IMR-90 (cell line): ENCODE results near the gene C17orf100. TPM values are rescaled to one million over a fixed set of nuclear protein-coding genes. Genes with fewer than 3 reads are reported as not detected.

Source experiments
- ATAC-seq: fragments of 200-7000 bp; cut with Tn5 transposase; 2 replicates; pipeline ENCODE4 v1.9.1; 2020; ENCODE audit warnings: low read depth, mild to moderate bottlenecking, moderate library complexity
- BruUV-seq: library from RNA; stranded (reverse); fragments of 400-500 nt; replicated peaks from 2 replicates; lab custom pipeline; 2021; lab: Mats Ljungman, UMichigan
- CTCF ChIA-PET: fragments of 300-600 bp; formaldehyde crosslinking; extraction: SDS; loops from one replicate; lab custom pipeline; 2021; ENCODE audit warnings: antibody characterized with exemption; lab: Yijun Ruan, JAX
- POLR2A ChIA-PET: fragments of 300-600 bp; sonication (Branson Sonifier 250); formaldehyde crosslinking; loops from one replicate; lab custom pipeline; 2022; ENCODE audit warnings: antibody characterized with exemption; ENCODE audit not compliant: unreplicated experiment; lab: Charles Lee
- DNase-seq: peaks from one replicate; pipeline ENCODE4 v3.0.0; 2013
- H2AFZ ChIP-seq: replicated peaks from 2 replicates; pipeline ENCODE3; 2013; ENCODE audit warnings: low read length, mild to moderate bottlenecking; ENCODE audit not compliant: poor library complexity
- H2AK5ac ChIP-seq: 2 replicates; pipeline ENCODE4 v1.6.1; 2013; ENCODE audit warnings: low read depth, low read length, inconsistent platforms
- H2AK9ac ChIP-seq: replicated peaks from 2 replicates; pipeline ENCODE3; 2013; ENCODE audit warnings: mild to moderate bottlenecking, low read depth, low read length, moderate library complexity; ENCODE audit not compliant: poor library complexity
- H2BK120ac ChIP-seq: 2 replicates; pipeline ENCODE4 v1.6.1; 2013; ENCODE audit warnings: low read depth, low read length, inconsistent platforms
- H2BK15ac ChIP-seq: 3 replicates; pipeline ENCODE4 v1.6.1; 2013; ENCODE audit warnings: low read depth, low read length, inconsistent platforms
- H2BK20ac ChIP-seq: 2 replicates; pipeline ENCODE4 v1.6.1; 2013; ENCODE audit warnings: low read depth, mild to moderate bottlenecking, inconsistent platforms, low read length, moderate library complexity
- H2BK5ac ChIP-seq: 2 replicates; pipeline ENCODE4 v1.6.1; 2013; ENCODE audit warnings: mild to moderate bottlenecking, low read depth, low read length, inconsistent platforms; ENCODE audit not compliant: poor library complexity, severe bottlenecking
- H3K14ac ChIP-seq: replicated peaks from 2 replicates; pipeline ENCODE4 v1.6.1; 2013; ENCODE audit warnings: low read depth, low read length, inconsistent platforms
- H3K18ac ChIP-seq: 2 replicates; pipeline ENCODE4 v1.6.1; 2013; ENCODE audit warnings: low read depth, low read length, control low read depth
- H3K23ac ChIP-seq: 2 replicates; pipeline ENCODE4 v1.6.1; 2013; ENCODE audit warnings: low read depth, low read length, inconsistent platforms
- H3K27ac ChIP-seq: 2 replicates; pipeline ENCODE4 v1.5.1; 2013; ENCODE audit warnings: mild to moderate bottlenecking, control low read depth, low read length; ENCODE audit not compliant: insufficient read depth
- H3K27me3 ChIP-seq: 2 replicates; pipeline ENCODE4 v1.6.1; 2013; ENCODE audit warnings: low read length; ENCODE audit not compliant: control insufficient read depth, insufficient read depth
- H3K36me3 ChIP-seq: 2 replicates; pipeline ENCODE4 v1.6.1; 2013; ENCODE audit warnings: low read length, mixed read lengths; ENCODE audit not compliant: control insufficient read depth, insufficient read depth
- H3K4ac ChIP-seq: 2 replicates; pipeline ENCODE4 v1.6.1; 2013; ENCODE audit warnings: low read depth, low read length, inconsistent platforms
- H3K4me1 ChIP-seq: 2 replicates; pipeline ENCODE4 v1.6.1; 2013; ENCODE audit warnings: low read length, mixed read lengths; ENCODE audit not compliant: control insufficient read depth, insufficient read depth
- H3K4me2 ChIP-seq: 2 replicates; pipeline ENCODE4 v1.6.1; 2013; ENCODE audit warnings: low read depth, mild to moderate bottlenecking, control low read depth, low read length, moderate library complexity
- H3K4me3 ChIP-seq: 2 replicates; pipeline ENCODE4 v1.5.1; 2013; ENCODE audit warnings: low read depth, mild to moderate bottlenecking, control low read depth, low read length, moderate library complexity; ENCODE audit not compliant: insufficient read depth
- H3K56ac ChIP-seq: 2 replicates; pipeline ENCODE4 v1.6.1; 2013; ENCODE audit warnings: low read length, inconsistent platforms; ENCODE audit not compliant: insufficient read depth; ENCODE audit errors: extremely low read depth
- H3K79me1 ChIP-seq, 2 experiments: 2 replicates each; pipeline ENCODE4 v1.6.1; 2013; ENCODE audit warnings: low read length in 2 of 2, inconsistent platforms in 1 of 2, low read depth in 1 of 2
- H3K9ac ChIP-seq: 2 replicates; pipeline ENCODE4 v1.6.1; 2013; ENCODE audit warnings: low read depth, low read length, control low read depth
- H3K9me1 ChIP-seq: 2 replicates; pipeline ENCODE4 v1.6.1; 2013; ENCODE audit warnings: low read length, inconsistent platforms; ENCODE audit not compliant: insufficient read depth
- H3K9me3 ChIP-seq: 2 replicates; pipeline ENCODE4 v1.6.1; 2013; ENCODE audit warnings: low read length; ENCODE audit not compliant: control insufficient read depth, insufficient read depth
- H4K20me1 ChIP-seq: 2 replicates; pipeline ENCODE4 v1.6.1; 2013; ENCODE audit warnings: low read length, inconsistent platforms; ENCODE audit not compliant: insufficient read depth
- H4K5ac ChIP-seq: 2 replicates; pipeline ENCODE4 v1.6.1; 2013; ENCODE audit warnings: mild to moderate bottlenecking, low read depth, low read length, control low read depth
- H4K8ac ChIP-seq, 2 experiments: 2 replicates each; pipeline ENCODE4 v1.6.1; 2013; ENCODE audit warnings: low read depth in 2 of 2, low read length in 2 of 2, control low read depth in 1 of 2, inconsistent platforms in 1 of 2
- H4K91ac ChIP-seq: 2 replicates; pipeline ENCODE4 v1.6.1; 2013; ENCODE audit warnings: low read depth, low read length, inconsistent platforms; ENCODE audit not compliant: insufficient read depth
- BHLHE40 ChIP-seq: fragments of 150-350 bp; IDR thresholded peaks from 2 replicates; pipeline ENCODE4 v1.6.1; 2016; ENCODE audit warnings: mild to moderate bottlenecking, low read depth, low read length
- CEBPB ChIP-seq: IDR thresholded peaks from 2 replicates; pipeline ENCODE4 v1.6.1; 2012; ENCODE audit warnings: low read depth, low read length, improper control_type of control experiment
- FOS ChIP-seq: fragments of 150-350 bp; IDR thresholded peaks from 2 replicates; pipeline ENCODE4 v1.6.1; 2016; ENCODE audit warnings: low read depth, low read length
- MAFK ChIP-seq: IDR thresholded peaks from 2 replicates; pipeline ENCODE4 v1.6.1; 2012; ENCODE audit warnings: low read depth, low read length, improper control_type of control experiment
- MXI1 ChIP-seq: IDR thresholded peaks from 2 replicates; pipeline ENCODE4 v1.6.1; 2012; ENCODE audit warnings: low read depth, mild to moderate bottlenecking, low read length, moderate library complexity, borderline replicate concordance
- POLR2A ChIP-seq: IDR thresholded peaks from 2 replicates; pipeline ENCODE4 v1.6.1; 2012; ENCODE audit warnings: mild to moderate bottlenecking, low read depth, low read length
- RAD21 ChIP-seq: IDR thresholded peaks from 2 replicates; pipeline ENCODE4 v1.6.1; 2012; ENCODE audit warnings: low read length, improper control_type of control experiment
- RCOR1 ChIP-seq: IDR thresholded peaks from 2 replicates; pipeline ENCODE4 v1.6.1; 2012; ENCODE audit warnings: mild to moderate bottlenecking, low read length, improper control_type of control experiment; ENCODE audit not compliant: insufficient replicate concordance
- SMC3 ChIP-seq: fragments of 150-350 bp; IDR thresholded peaks from 2 replicates; pipeline ENCODE4 v1.6.1; 2016; ENCODE audit warnings: low read depth, mild to moderate bottlenecking, antibody characterized with exemption, low read length, moderate library complexity
- WGBS, 2 experiments: methylation state at CpG; one replicate each; pipeline versions ENCODE4 v1.1.5 to v1.1.7; 2013; ENCODE audit warnings: missing lambda C conversion rate in 2 of 2; ENCODE audit not compliant: insufficient read length in 1 of 2; ENCODE audit errors: extremely low coverage in 2 of 2; 5-methylcytosine and 5-hydroxymethylcytosine counted together
- dilution Hi-C: fragments of 300-500 bp; cut with HindIII; formaldehyde crosslinking; loops from one replicate; pipeline ENCODE4 v1.14.3; 2018; ENCODE audit warnings: low sequenced_read_pairs; ENCODE audit not compliant: unreplicated experiment
- in situ Hi-C: fragments of 300-500 bp; cut with MboI; formaldehyde crosslinking; loops from 3 replicates; pipeline ENCODE4 v1.14.3; 2019; ENCODE audit warnings: low sequenced_read_pairs, inconsistent platforms, mixed read lengths
- intact Hi-C: fragments of 100-400 bp; cut with micrococcal nuclease; formaldehyde crosslinking; loops from 2 replicates; pipeline ENCODE4 v1.10.0; 2022
- polyA plus RNA-seq, 3 experiments: library from polyadenylated mRNA; depleted of rRNA; stranded (reverse); fragments of >200 nt; gene quantifications; 2 replicates each; pipeline ENCODE4 v1.2.3, GENCODE V29; 2012; ENCODE audit warnings: low replicate concordance in 1 of 3
- total RNA-seq: library from RNA; depleted of rRNA; stranded (reverse); fragments of >200 nt; gene quantifications from 2 replicates; pipeline ENCODE4 v1.2.3, GENCODE V29; 2012
- TF ChIP-seq, protein P1 (sequence below): fragments of 150-350 bp; IDR thresholded peaks from 2 replicates; pipeline ENCODE4 v1.6.1; 2016; ENCODE audit warnings: low read depth, mild to moderate bottlenecking, low read length, moderate library complexity, borderline replicate concordance

The C17orf100 gene
- total and polyA plus RNA-seq, 2 of the 4 experiments (the other 2 are of a cell fraction): 0.18 to 1.8 TPM

DNA sequence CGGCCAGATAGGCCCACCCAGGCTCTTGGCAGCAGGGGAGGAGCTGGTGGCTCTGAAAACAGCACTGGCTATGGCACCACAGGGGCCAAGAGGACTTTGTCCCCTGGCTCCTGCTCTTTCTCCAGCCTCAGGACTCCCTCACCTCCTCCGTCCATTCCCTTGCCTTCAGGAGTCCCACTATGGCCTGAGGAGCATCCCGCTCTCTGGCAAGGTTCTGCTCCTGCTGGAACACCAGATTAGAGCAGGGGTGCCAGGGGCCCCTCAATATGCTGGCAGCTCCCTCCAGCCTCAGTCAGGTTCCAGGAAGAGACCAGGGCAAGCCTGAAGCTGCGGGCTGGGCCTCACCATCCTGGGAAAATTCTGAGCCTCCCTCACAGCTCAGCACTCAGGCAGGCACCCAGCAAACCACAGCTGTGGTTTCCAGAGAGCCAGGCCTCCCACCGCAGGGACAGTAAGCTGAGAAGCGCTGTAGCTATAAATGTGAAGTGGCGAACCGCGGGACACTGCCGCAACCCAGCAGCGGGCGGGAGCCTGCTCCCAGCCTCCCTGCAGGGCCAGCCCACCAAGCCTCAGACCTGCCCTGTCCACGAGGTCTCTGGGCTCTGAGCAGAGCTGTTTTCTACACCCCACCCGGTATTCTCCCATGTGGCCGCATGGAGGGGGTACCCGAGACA is 25.7 kb downstream of the C17orf100 start:
- Histone ChIP-seq H2BK5ac (no peak overlapping the region), H3K9me1 (no peaks in the 10 kb centered on the region), H4K5ac (no peak overlapping the region), H3K9ac (no peak overlapping the region), H4K91ac (no peak overlapping the region), H3K27ac (no peak overlapping the region), H2BK20ac (no peak overlapping the region), H2AFZ (peak overlapping the region; percentile 21), H3K4me2 (no peak overlapping the region), H3K14ac (no peak overlapping the region), H2AK9ac (no peak overlapping the region), H2AK5ac (no peak overlapping the region), H3K27me3 (peaks cover 29% of the 10 kb centered on the region), H3K36me3 (no peaks in the 10 kb centered on the region), H4K20me1 (no peaks in the 10 kb centered on the region), H4K8ac (no peak overlapping the region), H3K18ac (no peak overlapping the region), H3K4me1 (no peaks in the 10 kb centered on the region), H3K56ac (no peak overlapping the region), H2BK15ac (no peak overlapping the region), H3K79me1 (no peaks in the 10 kb centered on the region), H2BK120ac (no peak overlapping the region), H3K4ac (no peak overlapping the region), H3K23ac (no peak overlapping the region), H3K4me3 (no peak overlapping the region), H3K9me3 (no peaks in the 10 kb centered on the region)
- intact Hi-C loops: no loop called here
- BruUV-seq: no TSS peak
- in situ Hi-C loops: no loop called here
- POLR2A ChIA-PET: no interaction called here
- ATAC-seq: no peak
- DNase-seq: peak; percentile 3
- no peak for TF ChIP-seq MXI1
- TF ChIP-seq CEBPB: no peak
- TF ChIP-seq, protein P1, sequence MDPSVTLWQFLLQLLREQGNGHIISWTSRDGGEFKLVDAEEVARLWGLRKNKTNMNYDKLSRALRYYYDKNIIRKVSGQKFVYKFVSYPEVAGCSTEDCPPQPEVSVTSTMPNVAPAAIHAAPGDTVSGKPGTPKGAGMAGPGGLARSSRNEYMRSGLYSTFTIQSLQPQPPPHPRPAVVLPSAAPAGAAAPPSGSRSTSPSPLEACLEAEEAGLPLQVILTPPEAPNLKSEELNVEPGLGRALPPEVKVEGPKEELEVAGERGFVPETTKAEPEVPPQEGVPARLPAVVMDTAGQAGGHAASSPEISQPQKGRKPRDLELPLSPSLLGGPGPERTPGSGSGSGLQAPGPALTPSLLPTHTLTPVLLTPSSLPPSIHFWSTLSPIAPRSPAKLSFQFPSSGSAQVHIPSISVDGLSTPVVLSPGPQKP: no peak
- no peak for TF ChIP-seq POLR2A
- TF ChIP-seq SMC3: no peak
- no peak for TF ChIP-seq BHLHE40
- TF ChIP-seq MAFK: no peak
- no peak for TF ChIP-seq FOS
- no peak for TF ChIP-seq RCOR1
- no peak for TF ChIP-seq RAD21
- dilution Hi-C loops: no loop called here
- CTCF ChIA-PET: no interaction called here
- WGBS, 2 experiments: no CpG with 5 or more reads among the region's 16 CpGs
